H1 (cell line): ENCODE measurements around the gene PRAMEF18. TPM values are rescaled to one million over a fixed set of nuclear protein-coding genes. Genes with fewer than 3 reads are reported as not detected.
"Not testable (repeated sequence)": the region's sequence is repeated elsewhere in the genome, so short reads cannot be mapped to it uniquely, and the experiment has no call there.

Experiments used
- CTCF ChIA-PET: fragments of 300-600 bp; sonication (Branson Sonifier 250); formaldehyde crosslinking; loops from one replicate; lab custom pipeline; 2021; ENCODE audit not compliant: partially characterized antibody; lab: Charles Lee
- POLR2A ChIA-PET: fragments of 300-600 bp; sonication (Branson Sonifier 250); formaldehyde crosslinking; loops from one replicate; lab custom pipeline; 2021; ENCODE audit warnings: inconsistent platforms; ENCODE audit not compliant: partially characterized antibody; lab: Charles Lee
- DNase-seq, 2 experiments: peaks; one replicate each; pipeline versions ENCODE4 v3.0.0 to v3.0.0-alpha.2; 2010 to 2022; ENCODE audit warnings: low spot score in 2 of 2, low read depth in 1 of 2, mixed read lengths in 1 of 2
- FAIRE-seq: peaks from 2 replicates; lab custom pipeline; 2011; peaks lifted over from hg19 to GRCh38; lab: Jason Lieb, UNC
- H2AFZ ChIP-seq: 2 replicates; pipeline ENCODE4 v1.8.1; 2012; ENCODE audit warnings: low read length, inconsistent platforms
- H2AK5ac ChIP-seq: 2 replicates; pipeline ENCODE4 v1.6.1; 2013; ENCODE audit warnings: low read depth, low read length
- H2BK120ac ChIP-seq: replicated peaks from 2 replicates; pipeline ENCODE3; 2013; ENCODE audit warnings: low read depth, low read length, inconsistent platforms
- H2BK12ac ChIP-seq: 2 replicates; pipeline ENCODE4 v1.6.1; 2013; ENCODE audit warnings: low read depth, low read length
- H2BK15ac ChIP-seq: 2 replicates; pipeline ENCODE4 v1.6.1; 2013; ENCODE audit warnings: low read length
- H2BK20ac ChIP-seq: 2 replicates; pipeline ENCODE4 v1.6.1; 2013; ENCODE audit warnings: low read length
- H2BK5ac ChIP-seq: 2 replicates; pipeline ENCODE4 v1.6.1; 2013; ENCODE audit warnings: low read depth, low read length
- H3K14ac ChIP-seq: 2 replicates; pipeline ENCODE4 v1.6.1; 2013; ENCODE audit warnings: inconsistent platforms; ENCODE audit not compliant: insufficient read length
- H3K18ac ChIP-seq: 2 replicates; pipeline ENCODE4 v1.6.1; 2013; ENCODE audit warnings: low read length; ENCODE audit errors: extremely low read depth
- H3K23ac ChIP-seq: 2 replicates; pipeline ENCODE4 v1.6.1; 2013; ENCODE audit warnings: inconsistent platforms; ENCODE audit not compliant: insufficient read length
- H3K23me2 ChIP-seq: 2 replicates; pipeline ENCODE4 v1.6.1; 2013; ENCODE audit warnings: low read depth, low read length
- H3K27ac ChIP-seq: 2 replicates; pipeline ENCODE4 v1.6.1; 2011; ENCODE audit warnings: low read depth, low read length, inconsistent platforms
- H3K27me3 ChIP-seq, 4 experiments: replicated peaks in 1 of 4; 1 replicate in 1 of 4; 2 replicates in 3 of 4; pipeline versions ENCODE4 v1.6.1 to v1.8.1; 2011 to 2013; ENCODE audit warnings: low read length in 3 of 4, mild to moderate bottlenecking in 3 of 4, inconsistent platforms in 2 of 4, mixed read lengths in 2 of 4, moderate library complexity in 1 of 4; ENCODE audit not compliant: control insufficient read depth in 3 of 4, insufficient read depth in 3 of 4; ENCODE audit errors: extremely low read depth in 1 of 4
- H3K36me3 ChIP-seq, 4 experiments: 2 replicates each; pipeline versions ENCODE4 v1.6.1 to v1.8.1; 2011 to 2013; ENCODE audit warnings: mild to moderate bottlenecking in 4 of 4, low read length in 3 of 4, moderate library complexity in 2 of 4, control low read depth in 1 of 4, inconsistent platforms in 1 of 4; ENCODE audit not compliant: insufficient read depth in 4 of 4, control insufficient read depth in 2 of 4
- H3K4ac ChIP-seq: replicated peaks from 2 replicates; pipeline ENCODE3; 2013; ENCODE audit warnings: low read length, low read depth, mixed read lengths, inconsistent platforms; ENCODE audit not compliant: insufficient read length
- H3K4me1 ChIP-seq, 4 experiments: replicated peaks in 1 of 4; 1 replicate in 1 of 4; 2 replicates in 3 of 4; pipeline versions ENCODE4 v1.6.1 to v1.8.1; 2011 to 2013; ENCODE audit warnings: low read length in 3 of 4, inconsistent platforms in 2 of 4, mixed read lengths in 1 of 4; ENCODE audit not compliant: insufficient read depth in 4 of 4, control insufficient read depth in 3 of 4
- H3K4me2 ChIP-seq, 2 experiments: 2 replicates each; pipeline versions ENCODE4 v1.6.1 to v1.8.1; 2011 to 2013; ENCODE audit warnings: low read depth in 2 of 2, low read length in 2 of 2, control low read depth in 1 of 2, inconsistent platforms in 1 of 2, mild to moderate bottlenecking in 1 of 2; ENCODE audit not compliant: insufficient read depth in 1 of 2
- H3K4me3 ChIP-seq, 4 experiments: fragments of 200-600, 300-600 bp in 1 of 4; sonication (generic), shearing (Covaris generic), sonication (Bioruptor Twin) in 1 of 4; 2 replicates each; pipeline versions ENCODE4 v1.5.1 to v1.8.1; 2011 to 2016; ENCODE audit warnings: low read length in 4 of 4, low read depth in 3 of 4, control low read depth in 2 of 4, inconsistent platforms in 2 of 4, mild to moderate bottlenecking in 2 of 4, mixed read lengths in 1 of 4, moderate library complexity in 1 of 4; ENCODE audit not compliant: insufficient read depth in 2 of 4; ENCODE audit errors: extremely low read depth in 1 of 4
- H3K56ac ChIP-seq: replicated peaks from 2 replicates; pipeline ENCODE3; 2013; ENCODE audit warnings: low read depth, mild to moderate bottlenecking, mixed read lengths, low read length, inconsistent platforms; ENCODE audit not compliant: insufficient read length
- H3K79me1 ChIP-seq: 2 replicates; pipeline ENCODE4 v1.6.1; 2013; ENCODE audit warnings: low read depth, low read length, control low read depth
- H3K79me2 ChIP-seq, 2 experiments: 2 replicates each; pipeline versions ENCODE4 v1.6.1 to v1.8.1; 2012 to 2013; ENCODE audit warnings: low read length in 2 of 2, mild to moderate bottlenecking in 2 of 2, inconsistent platforms in 1 of 2; ENCODE audit not compliant: insufficient read depth in 2 of 2, control insufficient read depth in 1 of 2
- H3K9ac ChIP-seq, 4 experiments: replicated peaks in 1 of 4; 1 replicate in 1 of 4; 2 replicates in 3 of 4; pipeline versions ENCODE4 v1.6.1 to v1.8.1; 2011 to 2013; ENCODE audit warnings: low read depth in 3 of 4, low read length in 3 of 4, control low read depth in 2 of 4, mild to moderate bottlenecking in 2 of 4, moderate library complexity in 2 of 4, inconsistent platforms in 1 of 4; ENCODE audit errors: extremely low read depth in 1 of 4
- H3K9me3 ChIP-seq, 2 experiments: 2 replicates each; pipeline versions ENCODE4 v1.6.1 to v1.8.1; 2012 to 2013; ENCODE audit warnings: mild to moderate bottlenecking in 2 of 2, moderate library complexity in 2 of 2, control low read depth in 1 of 2, inconsistent platforms in 1 of 2, low read depth in 1 of 2, low read length in 1 of 2, mixed read lengths in 1 of 2; ENCODE audit not compliant: insufficient read depth in 2 of 2
- H4K20me1 ChIP-seq, 2 experiments: replicated peaks in 1 of 2; 2 replicates each; pipeline versions ENCODE3 to v1.8.1; 2011 to 2013; ENCODE audit warnings: inconsistent platforms in 2 of 2, low read length in 2 of 2, mild to moderate bottlenecking in 1 of 2; ENCODE audit not compliant: insufficient read depth in 2 of 2, control insufficient read depth in 1 of 2
- H4K5ac ChIP-seq: 2 replicates; pipeline ENCODE4 v1.6.1; 2013; ENCODE audit warnings: low read length, low read depth, mixed read lengths, inconsistent platforms; ENCODE audit not compliant: insufficient read length
- H4K8ac ChIP-seq: 2 replicates; pipeline ENCODE4 v1.8.0; 2013; ENCODE audit warnings: mild to moderate bottlenecking, moderate library complexity, low read length, inconsistent platforms; ENCODE audit not compliant: insufficient read depth; ENCODE audit errors: extremely low read depth
- H4K91ac ChIP-seq: replicated peaks from 2 replicates; pipeline ENCODE3; 2013; ENCODE audit warnings: low read length, mixed read lengths, inconsistent platforms; ENCODE audit not compliant: insufficient read length
- WGBS, 2 experiments: shearing (Covaris generic) in 1 of 2; methylation state at CpG; one replicate each; pipeline versions ENCODE4 v1.1.6 to v1.1.7; 2013 to 2015; ENCODE audit warnings: low lambda C conversion rate in 2 of 2, mixed read lengths in 2 of 2, inconsistent platforms in 1 of 2, low coverage in 1 of 2, missing lambda C conversion rate in 1 of 2; ENCODE audit not compliant: insufficient replicate concordance in 2 of 2, insufficient coverage in 1 of 2, insufficient read length in 1 of 2; ENCODE audit errors: extremely low coverage in 1 of 2, missing lambda C conversion rate in 1 of 2; 5-methylcytosine and 5-hydroxymethylcytosine counted together
- polyA plus RNA-seq, 7 experiments: library from polyadenylated mRNA; depleted of rRNA in 3 of 7; stranded (reverse) in 5 of 7; unstranded in 2 of 7; fragments of >200 nt in 5 of 7; fragments of 200-250 nt in 2 of 7; gene quantifications; 1 replicate in 5 of 7; 2 replicates in 1 of 7; 4 replicates in 1 of 7; pipeline versions ENCODE4 v1.2.1 to v1.2.3, GENCODE V29; 2011 to 2013; ENCODE audit warnings: missing spikeins in 2 of 7, mixed read lengths in 2 of 7
- total RNA-seq: library from RNA; stranded (reverse); fragmentation: NEBNext Ultra II Directional; extraction: Animal tissue kit (Norgen Biotek cat#: 25700); gene quantifications from 2 replicates; pipeline ENCODE4 v1.2.1, GENCODE V29; 2021

PRAMEF18 gene
- total and polyA plus RNA-seq, 2 of the 8 experiments (the other 6 are each of a cell fraction or from before 2014, with no cell fraction given): not detected

- H3K27me3 ChIP-seq, H3K36me3 ChIP-seq, H4K5ac ChIP-seq, H3K4me1 ChIP-seq, H2BK120ac ChIP-seq, H2AK5ac ChIP-seq, H2BK20ac ChIP-seq, H2BK12ac ChIP-seq, POLR2A ChIA-PET, H3K4me2 ChIP-seq, H3K18ac ChIP-seq, H3K27ac ChIP-seq, H3K14ac ChIP-seq, FAIRE-seq, H3K23me2 ChIP-seq, H2BK15ac ChIP-seq, CTCF ChIA-PET, H3K79me1 ChIP-seq, H3K23ac ChIP-seq, H3K4me3 ChIP-seq, H3K4ac ChIP-seq, H4K8ac ChIP-seq, H4K91ac ChIP-seq, H3K9ac ChIP-seq, H2AFZ ChIP-seq, H3K56ac ChIP-seq, H2BK5ac ChIP-seq, DNase-seq, H4K20me1 ChIP-seq, H3K79me2 ChIP-seq: not testable (repeated sequence)
- H3K9me3 ChIP-seq: peaks cover 49 to 71% of the 10 kb centered on the region in 2 experiments
- WGBS, 2 experiments: 58% methylated on average over 4 of the region's 4 CpGs; no CpG with 5 or more reads in 1 of the 2 experiments
These were observed 11.6 kb upstream of the PRAMEF18 start for GRCh38 chr1:13237572-13237971.

- H2BK12ac ChIP-seq, H4K91ac ChIP-seq, POLR2A ChIA-PET, H3K79me1 ChIP-seq, H3K36me3 ChIP-seq, H2BK15ac ChIP-seq, H3K56ac ChIP-seq, H4K20me1 ChIP-seq, H3K4me1 ChIP-seq, H3K23ac ChIP-seq, H3K4ac ChIP-seq, H3K4me2 ChIP-seq, H3K27ac ChIP-seq, H3K14ac ChIP-seq, H2AFZ ChIP-seq, H4K8ac ChIP-seq, H3K9ac ChIP-seq, H3K23me2 ChIP-seq, H3K27me3 ChIP-seq, H3K79me2 ChIP-seq, H3K4me3 ChIP-seq, FAIRE-seq, H2AK5ac ChIP-seq, DNase-seq, H4K5ac ChIP-seq, H2BK120ac ChIP-seq, H2BK5ac ChIP-seq, H2BK20ac ChIP-seq, H3K18ac ChIP-seq: not testable (repeated sequence)
- CTCF ChIA-PET: interaction anchor here (0.6 kb wide), 1 partner anchor 8 kb away, joined by 3 read pairs; no protein-coding TSS in a partner anchor
- 68% methylated on average over 1 of the region's 1 CpG; no CpG with 5 or more reads in 1 of the 2 experiments for WGBS, 2 experiments
- H3K9me3 ChIP-seq: peaks cover 51 to 72% of the 10 kb centered on the region in 2 experiments
These were observed 8.1 kb upstream of the PRAMEF18 start for GRCh38 chr1:13234057-13234456.
